Common myeloid progenitor, CD34-positive (primary cell): ENCODE results near the gene SAFB.
"Not testable (repeated sequence)": the region's sequence is repeated elsewhere in the genome, so short reads cannot be mapped to it uniquely, and the experiment has no call there.

ENCODE experiments used
- CTCF ChIA-PET: fragments of 350-600 bp; sonication (Branson Sonifier 250); formaldehyde crosslinking; loops from one replicate; lab custom pipeline; 2021; ENCODE audit warnings: antibody characterized with exemption; lab: Charles Lee
- POLR2A ChIA-PET: fragments of 350-600 bp; sonication (Branson Sonifier 250); formaldehyde crosslinking; loops from one replicate; lab custom pipeline; 2021; ENCODE audit warnings: antibody characterized with exemption; lab: Charles Lee
- DNase-seq, 3 donors: peaks; one replicate each; pipeline versions ENCODE4 v3.0.0 to v3.0.0-alpha.2; 2013
- H3K27ac ChIP-seq, 2 experiments: 1 replicate in 1 of 2; 2 replicates in 1 of 2; pipeline ENCODE4 v1.7.0; 2013; ENCODE audit warnings: inconsistent platforms in 2 of 2, low read length in 2 of 2, mild to moderate bottlenecking in 2 of 2, low read depth in 1 of 2, moderate library complexity in 1 of 2; ENCODE audit not compliant: severe bottlenecking in 2 of 2, insufficient read depth in 1 of 2, poor library complexity in 1 of 2
- H3K27me3 ChIP-seq, 5 experiments: replicated peaks in 2 of 5; 1 replicate in 3 of 5; 2 replicates in 2 of 5; pipeline versions ENCODE4 v1.6.1 to v1.7.0; 2013; ENCODE audit warnings: low read length in 4 of 5, mild to moderate bottlenecking in 2 of 5, moderate library complexity in 2 of 5, inconsistent platforms in 1 of 5; ENCODE audit not compliant: insufficient read depth in 5 of 5, control insufficient read depth in 4 of 5
- H3K36me3 ChIP-seq, 4 experiments: 1 replicate in 2 of 4; 2 replicates in 2 of 4; pipeline versions ENCODE4 v1.6.1 to v1.7.0; 2013; ENCODE audit warnings: low read length in 3 of 4, control low read depth in 1 of 4, mild to moderate bottlenecking in 1 of 4; ENCODE audit not compliant: control insufficient read depth in 4 of 4, insufficient read depth in 4 of 4
- H3K4me1 ChIP-seq, 4 experiments: 1 replicate in 3 of 4; 2 replicates in 1 of 4; pipeline versions ENCODE4 v1.6.1 to v1.7.1; 2013; ENCODE audit warnings: low read length in 3 of 4, mild to moderate bottlenecking in 3 of 4, control low read depth in 1 of 4, inconsistent platforms in 1 of 4, moderate library complexity in 1 of 4; ENCODE audit not compliant: control insufficient read depth in 4 of 4, insufficient read depth in 4 of 4; ENCODE audit errors: control extremely low read depth in 1 of 4
- H3K4me3 ChIP-seq, 7 experiments: 1 replicate in 4 of 7; 2 replicates in 3 of 7; pipeline versions ENCODE4 v1.5.1 to v1.7.0; 2013; ENCODE audit warnings: mild to moderate bottlenecking in 7 of 7, low read length in 6 of 7, moderate library complexity in 6 of 7, inconsistent platforms in 2 of 7, low read depth in 2 of 7, control low read depth in 1 of 7; ENCODE audit not compliant: insufficient read depth in 4 of 7, control insufficient read depth in 1 of 7; ENCODE audit errors: extremely low read depth in 1 of 7
- H3K9me3 ChIP-seq, 5 experiments: 1 replicate in 4 of 5; 2 replicates in 1 of 5; pipeline versions ENCODE4 v1.6.1 to v1.7.1; 2013; ENCODE audit warnings: low read length in 4 of 5, mild to moderate bottlenecking in 2 of 5, inconsistent platforms in 1 of 5, low read depth in 1 of 5, moderate library complexity in 1 of 5; ENCODE audit not compliant: control insufficient read depth in 4 of 5, insufficient read depth in 2 of 5; ENCODE audit errors: control extremely low read depth in 1 of 5
- WGBS: methylation state at CpG from one replicate; pipeline ENCODE4 v1.1.5; 2013; ENCODE audit not compliant: insufficient coverage; 5-methylcytosine and 5-hydroxymethylcytosine counted together

The SAFB gene

GRCh38 chr19:5686326-5686646, 63.4 kb downstream of the SAFB start:
- Histone ChIP-seq H3K36me3 (peaks cover 0 to 6% (median 0%) of the 10 kb centered on the region in 4 experiments), H3K27ac (peak overlapping the region in 1 of 2 experiments; percentile 68), H3K4me1 (peaks cover 0 to 31% (median 20%) of the 10 kb centered on the region in 4 experiments), H3K27me3 (no peaks in the 10 kb centered on the region), H3K9me3 (no peaks in the 10 kb centered on the region), H3K4me3 (peak overlapping the region; percentile 38 to 82 (median 66))
- ChIA-PET CTCF (interaction anchor here (1.2 to 2.0 kb wide), 4 partner anchors 22 to 99 kb away, joined by 3 to 5 read pairs (median 4); no protein-coding TSS in a partner anchor), POLR2A (interaction anchor here (0.9 to 1.3 kb wide), 3 partner anchors 8 to 64 kb away, joined by 3 to 5 read pairs (median 3); partner anchors contain the start of genes CATSPERD, LONP1, SAFB and SAFB2)
- WGBS: 3% methylated on average over 13 of the region's 16 CpGs
- DNase-seq: no peak

GRCh38 chr19:5686647-5687359, 63.9 kb downstream of the SAFB start:
- Histone ChIP-seq H3K36me3 (peaks cover 0 to 12% (median under 1%) of the 10 kb centered on the region in 4 experiments), H3K4me1 (peaks cover 0 to 31% (median 24%) of the 10 kb centered on the region in 4 experiments), H3K9me3 (no peaks in the 10 kb centered on the region), H3K27ac (peak overlapping the region in 1 of 2 experiments; percentile 68), H3K27me3 (no peaks in the 10 kb centered on the region), H3K4me3 (peak overlapping the region; percentile 43 to 82 (median 66))
- POLR2A ChIA-PET: interaction anchor here (0.9 to 1.3 kb wide), 3 partner anchors 8 to 64 kb away, joined by 3 to 5 read pairs (median 3); partner anchors contain the start of genes CATSPERD, LONP1, SAFB and SAFB2
- peak; percentile 91 to 95 (median 94) for DNase-seq
- 0% methylated on average over 59 of the region's 59 CpGs for WGBS
- CTCF ChIA-PET: interaction anchor here (1.2 to 3.8 kb wide), 6 partner anchors 22 to 100 kb away, joined by 3 to 16 read pairs (median 4); partner anchors contain the start of genes CATSPERD and LONP1

GRCh38 chr19:5687360-5688198, 64.7 kb downstream of the SAFB start:
- Histone ChIP-seq H3K4me3 (peak overlapping the region in 5 of 7 experiments; percentile 15 to 82 (median 70)), H3K4me1 (peaks cover 0 to 35% (median 28%) of the 10 kb centered on the region in 4 experiments), H3K27me3 (no peaks in the 10 kb centered on the region), H3K27ac (no peak overlapping the region), H3K9me3 (no peaks in the 10 kb centered on the region), H3K36me3 (peaks cover 0 to 19% (median 7%) of the 10 kb centered on the region in 4 experiments)
- ChIA-PET POLR2A (interaction anchor here (1.3 kb wide), 1 partner anchor 32 kb away, joined by 3 read pairs; the partner anchor contains the start of genes CATSPERD and LONP1), CTCF (interaction anchor here (0.7 to 3.8 kb wide), 7 partner anchors 8 to 107 kb away, joined by 3 to 16 read pairs (median 4); partner anchors contain the start of genes CATSPERD and LONP1)
- no peak for DNase-seq
- WGBS: 55% methylated on average over 63 of the region's 76 CpGs

GRCh38 chr19:5688262-5688881, 65.5 kb downstream of the SAFB start:
- H3K27ac ChIP-seq, H3K27me3 ChIP-seq, H3K4me3 ChIP-seq, POLR2A ChIA-PET, DNase-seq, H3K9me3 ChIP-seq: not testable (repeated sequence)
- CTCF ChIA-PET: interaction anchor here (0.6 to 3.8 kb wide), 8 partner anchors 9 to 144 kb away, joined by 3 to 16 read pairs (median 5); partner anchors contain the start of genes CATSPERD, LONP1, SAFB and SAFB2
- H3K4me1 ChIP-seq: peaks cover 0 to 35% (median 28%) of the 10 kb centered on the region in 4 experiments
- WGBS: 99% methylated on average over 10 of the region's 13 CpGs
- peaks cover 0 to 27% (median 13%) of the 10 kb centered on the region in 4 experiments for H3K36me3 ChIP-seq

- Histone ChIP-seq H3K9me3 (no peaks in the 10 kb centered on the region), H3K36me3 (peaks cover 0 to 47% (median 31%) of the 10 kb centered on the region in 4 experiments), H3K27me3 (no peaks in the 10 kb centered on the region), H3K27ac (peak within 1 kb of the TSS; percentile 92 to 94), H3K4me3 (peak within 1 kb of the TSS; percentile 69 to 99 (median 88)), H3K4me1 (peaks cover 0 to 35% (median 28%) of the 10 kb centered on the region in 4 experiments)
- ChIA-PET CTCF (interaction anchor here (0.9 to 3.8 kb wide), 7 partner anchors 8 to 31 kb away, joined by 3 to 16 read pairs (median 5); partner anchors contain the start of genes CATSPERD and LONP1), POLR2A (interaction anchor here (0.9 to 1.9 kb wide), 3 partner anchors 11 to 30 kb away, joined by 3 to 8 read pairs (median 3); partner anchors contain the start of genes CATSPERD and LONP1)
- DNase-seq: peak; percentile 94 to 97 (median 96)
- WGBS: 0% methylated on average over 50 of the region's 73 CpGs
These were observed 67.5 kb downstream of the SAFB start, which contains the start of gene RPL36 for GRCh38 chr19:5690125-5690954. Gene RPL36, plus strand, starts transcription at chr19:5690295. Its CDS starts 213 bp downstream, at chr19:5690508.
